ENCODE data around the gene CCDC34.
"Not testable (repeated sequence)": the region's sequence is repeated elsewhere in the genome, so short reads cannot be mapped to it uniquely, and the experiment has no call there.

Gene CCDC34

GRCh38 chr11:27361649-27362431 is 1.2 kb downstream of the CCDC34 start:
- no peak for DNase-seq

- no peak for DNase-seq
Measured at GRCh38 chr11:27358296-27358695, 4.7 kb downstream of the CCDC34 start.

- DNase-seq: no peak
Measured at GRCh38 chr11:27357250-27357649, 5.8 kb downstream of the CCDC34 start.

GRCh38 chr11:27356624-27357222 is 6.3 kb downstream of the CCDC34 start:
- DNase-seq: no peak

GRCh38 chr11:27355575-27356104 is 7.4 kb downstream of the CCDC34 start:
- no peak for DNase-seq

GRCh38 chr11:27354359-27354965 is 8.6 kb downstream of the CCDC34 start:
- DNase-seq: no peak

- DNase-seq: no peak
Measured at GRCh38 chr11:27353593-27354358, 9.2 kb downstream of the CCDC34 start.

- no peak for DNase-seq
Measured at GRCh38 chr11:27352781-27353180, 10.2 kb downstream of the CCDC34 start.

- DNase-seq: no peak
Measured at GRCh38 chr11:27350511-27350910, 12.5 kb downstream of the CCDC34 start.

GRCh38 chr11:27349919-27350318 is 13.1 kb downstream of the CCDC34 start:
- DNase-seq: no peak

- DNase-seq: no peak
Measured at GRCh38 chr11:27348340-27348873, 14.6 kb downstream of the CCDC34 start.

- DNase-seq: no peak
Measured at GRCh38 chr11:27347359-27348339, 15.4 kb downstream of the CCDC34 start.

- no peak for DNase-seq
Measured at GRCh38 chr11:27339941-27340340, 23.1 kb downstream of the CCDC34 start.

- DNase-seq: not testable (repeated sequence)
Measured at GRCh38 chr11:27334764-27335163, 28.3 kb downstream of the CCDC34 start.

- DNase-seq: no peak
Measured at GRCh38 chr11:27331981-27332380, 31.0 kb downstream of the CCDC34 start.

- no peak for DNase-seq
Measured at GRCh38 chr11:27330633-27331270, 32.3 kb downstream of the CCDC34 start.

GRCh38 chr11:27329867-27330632 is 33.0 kb downstream of the CCDC34 start:
- no peak for DNase-seq

- no peak for DNase-seq
Measured at GRCh38 chr11:27328614-27329013, 34.4 kb downstream of the CCDC34 start.

GRCh38 chr11:27327064-27327463 is 36.0 kb downstream of the CCDC34 start:
- not testable (repeated sequence) for DNase-seq

- not testable (repeated sequence) for DNase-seq
Measured at GRCh38 chr11:27322196-27322595, 40.8 kb downstream of the CCDC34 start.
